T-helper 1 cell (primary cell): ENCODE measurements around the gene EPHA3.

ENCODE experiments used
- DNase-seq, 5 donors: peaks; one replicate each; pipeline ENCODE4 v3.0.0-alpha.2; 2012 to 2020

The EPHA3 gene

DNA sequence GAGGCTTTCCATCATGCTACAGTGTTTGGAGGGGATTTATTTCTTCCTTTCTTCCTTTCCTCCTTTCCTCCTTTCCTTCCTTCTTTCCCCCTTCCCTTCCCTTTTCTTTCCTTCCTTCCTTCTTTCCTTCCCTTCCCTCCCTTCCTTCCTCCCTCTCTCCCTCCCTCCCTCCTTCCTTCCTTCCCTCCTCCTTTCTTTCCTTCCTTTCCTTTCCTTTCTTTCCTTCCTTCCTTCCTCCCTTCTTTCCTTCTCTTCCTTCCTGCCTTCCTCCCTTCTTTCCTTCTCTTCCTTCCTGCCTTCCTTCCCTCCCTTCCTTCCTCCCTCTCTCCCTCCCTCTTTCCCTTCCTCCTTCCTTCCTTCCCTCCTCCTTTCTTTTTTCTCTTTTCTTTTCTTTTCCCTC, 127.2 kb downstream of the EPHA3 start:
- no peak for DNase-seq

DNA sequence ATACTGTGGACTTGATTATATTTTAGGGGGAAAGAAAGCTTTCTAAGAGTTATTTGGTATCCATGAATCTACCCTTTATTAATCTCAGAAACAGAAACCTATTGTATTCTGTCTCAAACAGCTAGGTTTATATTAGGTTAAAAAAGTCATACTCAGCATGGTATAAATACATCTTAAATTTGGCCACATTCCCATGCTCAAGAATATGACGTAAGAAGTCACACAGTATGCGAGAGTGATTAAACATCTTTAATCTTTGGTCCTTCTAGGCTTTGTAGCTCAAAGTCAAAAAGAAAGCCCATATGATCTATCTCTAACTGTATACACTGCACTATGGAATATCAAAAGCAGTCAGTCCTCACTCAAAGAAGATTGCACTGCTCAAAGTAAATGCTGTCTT, 131.4 kb downstream of the EPHA3 start:
- no peak for DNase-seq

DNA sequence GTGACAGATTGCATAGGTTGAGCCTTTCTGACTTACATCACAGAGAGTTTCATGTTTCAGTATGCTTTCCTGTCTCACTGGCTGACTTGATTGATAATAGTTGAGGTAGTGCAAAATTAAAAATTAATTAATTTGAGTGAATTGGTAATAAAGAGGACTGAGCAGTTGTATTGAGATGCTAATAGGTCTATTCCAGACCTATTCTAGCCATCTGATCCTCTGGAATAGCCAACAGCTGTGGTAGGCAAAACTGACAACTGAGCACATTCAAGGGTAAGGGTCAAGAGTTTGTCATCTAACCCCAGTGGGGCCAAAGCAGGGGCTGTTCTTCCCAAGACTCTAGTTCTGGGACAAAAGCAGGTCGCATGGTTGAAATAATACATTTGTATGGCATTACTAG, 132.4 kb downstream of the EPHA3 start:
- DNase-seq, result no peak

DNA sequence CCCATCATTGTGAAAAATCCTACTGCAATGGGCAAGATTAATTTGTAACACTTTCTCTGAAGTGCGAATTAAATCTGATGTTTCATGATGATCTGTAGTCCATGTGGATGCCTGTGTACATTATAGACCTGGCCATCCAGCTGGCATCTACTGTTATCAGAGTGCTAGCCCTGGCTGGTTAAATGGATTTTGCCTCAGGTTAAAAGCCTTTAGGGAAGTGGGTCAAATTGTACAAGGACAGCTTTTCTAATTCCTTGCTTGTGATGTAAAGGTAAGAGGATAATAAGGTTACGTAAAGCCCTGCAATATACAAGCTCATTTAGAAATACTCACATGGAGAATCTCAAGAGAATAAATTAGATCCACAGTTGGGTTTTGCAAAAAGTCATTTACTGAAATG, 138.2 kb downstream of the EPHA3 start:
- no peak for DNase-seq

DNA sequence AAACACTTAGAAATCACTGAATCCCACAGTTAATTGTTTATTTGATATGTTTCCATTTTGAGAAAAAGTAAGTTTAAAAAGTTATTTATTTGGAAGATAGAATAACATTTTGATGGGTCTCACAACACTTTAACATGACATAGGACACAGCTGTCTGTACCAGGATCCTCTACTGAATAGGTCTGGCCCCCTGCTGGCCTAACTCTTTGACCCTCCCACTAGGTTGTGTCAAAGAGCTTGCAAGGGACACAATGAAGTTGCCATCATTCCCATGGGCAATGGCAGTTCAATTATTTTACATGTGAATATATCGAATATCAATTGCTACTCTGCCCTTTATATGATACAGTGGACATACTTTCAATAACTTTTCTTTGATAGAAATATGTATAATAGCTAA, 138.9 kb downstream of the EPHA3 start:
- DNase-seq, result no peak

DNA sequence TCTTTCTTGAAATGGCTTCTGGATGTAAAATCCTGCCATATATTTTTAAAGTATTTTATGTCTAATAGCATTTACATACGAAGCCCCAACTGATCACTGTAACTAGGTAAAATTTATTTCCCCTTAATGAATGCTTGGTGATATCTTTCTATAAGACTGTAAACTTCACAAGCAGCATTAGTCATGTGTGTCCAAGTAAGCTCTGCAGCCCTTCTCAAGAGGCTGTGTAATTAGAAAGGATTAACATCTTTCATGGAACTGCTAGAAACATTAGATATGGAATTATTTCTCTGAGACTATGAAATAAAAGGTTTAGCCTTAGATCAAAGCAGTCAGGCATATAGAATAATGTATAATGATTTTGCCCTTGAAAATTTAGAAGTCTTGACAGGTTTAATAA, 143.3 kb downstream of the EPHA3 start:
- DNase-seq, result no peak

DNA sequence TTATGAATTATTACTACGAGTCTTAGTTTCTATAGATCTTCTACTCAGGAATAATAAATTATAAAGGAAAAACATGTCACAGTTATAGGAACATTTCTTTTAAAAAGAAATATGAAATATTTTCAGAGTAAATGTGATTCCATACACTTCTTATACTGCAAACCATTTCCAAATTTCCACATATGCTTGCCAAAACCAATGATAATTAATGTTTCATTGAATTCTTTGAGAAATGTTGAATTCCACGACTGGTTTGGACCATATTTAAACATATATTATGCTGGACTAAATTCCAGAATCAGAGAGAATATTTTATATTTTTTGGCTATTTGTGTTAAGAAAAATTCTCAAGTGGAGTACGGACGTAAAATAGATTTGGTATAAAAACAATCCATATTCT, 144.6 kb downstream of the EPHA3 start:
- no peak for DNase-seq

DNA sequence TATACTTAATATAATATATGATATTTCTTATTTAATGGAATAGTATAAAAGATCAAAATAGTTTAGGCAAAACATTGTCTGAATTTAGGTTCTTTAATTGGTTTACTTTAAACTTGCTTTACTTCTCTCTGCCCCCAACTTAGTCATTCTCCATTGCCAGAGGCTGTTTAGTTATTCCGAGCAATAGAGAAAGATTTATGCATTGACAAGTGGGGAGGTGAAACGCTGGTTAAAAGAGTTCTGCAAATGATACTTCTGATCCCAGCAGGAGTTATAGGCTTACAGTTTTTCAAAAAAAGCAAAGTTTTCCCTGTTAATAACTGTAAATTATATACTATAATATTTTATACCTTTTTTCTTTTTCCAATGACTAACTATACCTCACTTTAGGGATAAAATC, 145.4 kb downstream of the EPHA3 start:
- no peak for DNase-seq

DNA sequence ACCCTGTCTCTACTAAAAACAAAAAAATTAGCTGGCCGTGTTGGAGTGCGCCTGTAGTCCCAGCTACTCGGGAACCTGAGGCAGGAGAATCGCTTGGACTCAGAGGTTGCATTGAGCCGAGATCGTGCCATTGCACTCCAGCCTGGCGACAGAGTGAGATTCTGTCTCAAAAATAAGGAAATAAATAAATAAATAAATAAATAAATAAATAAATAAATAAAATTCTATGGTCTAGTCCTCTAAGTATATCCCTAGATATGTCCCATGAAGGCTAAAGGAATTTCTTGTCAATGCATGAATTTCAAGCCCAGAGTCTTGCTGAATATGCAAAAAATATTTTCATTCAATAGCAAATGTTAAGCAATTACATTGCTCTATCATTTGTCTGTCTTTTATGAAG, 149.0 kb downstream of the EPHA3 start:
- DNase-seq, result no peak

DNA sequence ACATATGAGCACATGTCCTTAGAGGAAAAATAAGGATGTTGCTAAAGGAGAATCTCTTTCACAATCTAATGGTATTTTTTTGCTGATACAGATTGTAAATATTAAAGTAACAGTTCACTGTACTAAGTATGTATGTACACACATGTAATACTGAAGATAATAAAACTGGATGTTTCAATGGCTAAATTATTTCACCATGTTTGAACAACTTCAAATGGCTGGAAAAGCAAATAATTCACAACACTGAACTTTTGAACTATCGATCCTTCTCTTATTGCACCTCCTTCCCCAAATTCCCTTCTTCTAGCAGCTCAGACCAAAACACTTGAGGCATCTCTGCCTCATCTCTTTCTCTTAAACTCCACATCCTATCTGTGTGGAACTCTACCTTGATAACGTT, 149.5 kb downstream of the EPHA3 start:
- no peak for DNase-seq

DNA sequence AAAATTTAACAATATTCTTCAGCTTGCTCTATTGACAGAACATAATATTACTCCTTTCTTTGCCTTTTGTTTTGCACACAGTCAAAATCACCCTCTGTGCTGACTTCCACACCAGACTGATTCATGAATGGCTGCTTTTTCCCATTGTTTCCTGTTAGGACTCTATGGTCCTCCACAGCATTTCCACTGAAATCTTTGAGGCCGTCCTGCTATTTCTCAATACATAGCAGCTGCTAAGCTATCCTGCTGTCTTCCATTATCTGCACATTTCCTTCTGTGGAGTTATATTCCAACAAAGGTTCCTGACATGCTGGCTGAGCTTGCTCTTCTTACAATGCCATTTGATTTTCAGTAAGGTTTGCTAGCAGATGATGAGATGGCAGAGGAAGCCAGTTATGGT, 153.3 kb downstream of the EPHA3 start:
- no peak for DNase-seq

DNA sequence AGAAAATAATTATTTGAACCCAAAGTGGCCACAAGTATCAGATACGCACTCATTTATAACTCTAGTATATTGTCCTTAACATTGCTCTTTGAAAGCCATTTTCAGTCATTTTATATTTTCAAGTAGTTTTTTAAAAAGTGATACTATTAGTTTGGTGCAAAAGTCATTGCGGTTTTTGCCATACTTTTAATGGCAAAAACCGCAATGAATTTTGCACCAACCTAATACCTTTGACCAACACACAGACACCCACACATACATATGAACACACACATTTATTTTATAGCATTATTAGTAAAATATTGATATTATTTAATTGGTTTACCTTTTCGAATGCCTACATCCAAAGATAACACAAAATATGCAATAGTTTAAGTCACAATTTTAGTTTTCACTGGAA, 154.3 kb downstream of the EPHA3 start:
- DNase-seq, result no peak

DNA sequence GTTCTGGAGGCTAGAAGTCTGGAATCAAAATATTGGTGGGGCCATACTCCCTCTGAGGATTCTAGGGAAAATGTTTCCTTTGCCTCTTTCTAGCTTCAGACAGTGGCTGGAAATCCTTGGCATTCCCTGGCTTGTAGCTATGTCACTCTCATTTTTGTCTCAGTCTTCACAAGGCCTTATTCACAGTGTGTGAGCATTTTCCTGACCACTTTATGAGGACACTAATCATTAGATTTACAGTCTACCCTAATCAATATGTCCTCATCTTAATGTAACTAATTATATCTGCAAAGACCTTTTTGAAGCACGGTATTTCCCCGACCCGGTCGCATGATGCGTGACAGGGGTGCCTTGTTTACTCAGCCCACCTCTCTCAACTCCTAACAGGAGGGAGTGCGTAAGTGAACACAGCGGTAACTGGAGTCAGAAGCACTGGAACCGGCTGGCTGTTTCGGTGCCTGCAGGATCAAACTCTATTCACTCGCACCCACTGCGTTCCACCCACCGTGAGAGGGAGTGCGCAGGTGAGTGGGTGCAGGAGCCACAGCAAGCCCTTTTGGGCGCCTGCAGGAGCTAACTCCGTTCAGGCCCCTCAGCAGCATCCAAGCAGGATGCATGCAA, 155.0 kb downstream of the EPHA3 start:
- no peak for DNase-seq

DNA sequence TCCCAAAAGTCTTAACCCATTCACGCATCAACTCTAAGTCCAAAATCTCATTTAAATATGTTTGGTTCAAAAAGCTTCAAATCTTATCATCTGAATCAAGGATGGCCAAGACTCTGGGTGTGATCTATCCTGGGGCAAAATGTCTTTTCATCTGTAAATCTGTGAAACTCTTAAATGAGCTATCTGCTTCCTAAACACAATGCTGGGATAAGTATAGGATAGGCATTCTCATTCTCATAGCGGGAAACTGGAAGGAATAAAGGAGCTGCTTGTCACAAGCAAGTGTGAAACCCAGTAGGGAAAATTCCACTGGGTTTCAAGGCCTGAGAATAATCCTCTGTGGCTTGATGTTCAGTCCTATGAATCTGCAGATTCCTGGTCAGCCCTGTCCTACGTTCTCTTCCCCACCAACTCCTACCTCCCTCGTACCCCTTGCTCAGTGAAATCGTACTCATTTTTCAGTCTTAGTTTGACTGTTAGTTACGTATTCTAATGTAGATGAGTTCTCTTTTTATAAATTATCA, 156.7 kb downstream of the EPHA3 start:
- no peak for DNase-seq

DNA sequence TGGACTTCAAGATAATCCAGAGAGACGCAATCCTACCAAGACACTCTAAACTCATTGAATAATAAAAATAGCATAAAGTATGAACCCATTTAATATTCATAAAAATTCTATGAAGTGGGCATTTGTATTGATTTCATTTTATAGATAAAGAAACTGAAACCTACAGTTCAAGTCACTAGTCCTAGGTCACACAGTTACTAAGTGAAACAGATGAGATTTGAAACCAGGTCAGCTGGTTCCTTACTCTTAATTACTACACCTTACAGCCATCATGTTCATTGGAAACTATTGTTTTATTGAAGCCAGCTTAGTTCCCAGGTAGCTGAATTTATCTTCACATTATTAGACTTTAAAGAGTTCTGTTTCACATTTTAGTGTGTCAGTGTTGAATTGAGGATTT, 158.7 kb downstream of the EPHA3 start:
- DNase-seq, result no peak

DNA sequence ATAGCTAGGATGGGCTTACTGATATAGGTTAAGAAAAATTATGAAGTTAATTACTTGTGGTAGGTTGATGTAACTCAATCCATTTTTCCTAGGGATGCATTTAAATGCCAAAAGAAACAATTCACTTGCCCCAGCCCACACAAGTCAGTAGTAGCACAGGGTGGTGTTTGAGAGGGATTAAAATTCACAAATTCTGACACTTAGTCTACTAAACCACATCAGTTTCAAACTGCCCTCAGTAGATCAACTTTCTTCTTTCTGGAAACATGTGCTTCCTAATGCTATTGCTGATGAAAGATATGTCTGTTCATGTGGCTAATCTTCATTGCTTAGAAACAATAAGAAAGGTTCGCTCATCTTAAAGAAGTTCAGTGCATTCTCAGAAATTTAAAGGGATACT, 160.6 kb downstream of the EPHA3 start:
- DNase-seq, result no peak

DNA sequence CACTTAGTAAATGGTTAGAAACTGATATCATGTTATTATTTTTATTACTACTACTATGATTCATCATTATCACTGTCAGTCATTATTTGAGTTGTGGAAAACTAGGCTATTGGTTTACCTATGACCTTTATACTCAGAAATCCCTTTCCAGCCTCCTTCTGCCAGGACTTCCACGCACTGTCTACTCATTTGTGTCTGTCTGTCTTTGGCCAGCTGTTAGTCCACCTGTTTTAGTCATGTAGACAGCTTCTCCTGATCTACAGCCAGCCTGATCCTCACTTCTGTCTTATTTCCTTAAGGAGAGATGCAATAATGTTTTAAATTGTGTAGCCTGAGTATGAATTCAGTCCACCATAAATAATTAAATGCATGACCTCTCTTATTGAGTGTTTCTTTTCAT, 162.8 kb downstream of the EPHA3 start:
- DNase-seq, result no peak

DNA sequence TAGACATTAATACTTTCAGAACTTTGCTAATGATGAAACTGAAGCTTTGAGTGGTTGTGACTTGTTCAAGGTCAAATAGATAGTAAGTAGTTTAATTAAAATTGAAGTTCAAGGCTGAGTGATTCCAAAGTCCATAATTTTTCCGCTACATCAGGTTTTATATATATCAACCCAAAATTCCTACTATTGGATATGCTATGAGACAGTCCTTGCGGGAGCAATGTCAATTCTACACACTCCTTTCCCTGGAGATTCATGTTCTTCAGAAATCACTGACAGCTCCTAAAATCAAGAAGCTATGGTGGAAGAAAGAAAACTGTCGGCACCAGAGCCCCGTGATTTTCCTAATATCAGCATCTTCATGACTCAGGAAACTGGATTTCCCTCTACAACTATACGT, 167.6 kb downstream of the EPHA3 start:
- DNase-seq, result no peak

DNA sequence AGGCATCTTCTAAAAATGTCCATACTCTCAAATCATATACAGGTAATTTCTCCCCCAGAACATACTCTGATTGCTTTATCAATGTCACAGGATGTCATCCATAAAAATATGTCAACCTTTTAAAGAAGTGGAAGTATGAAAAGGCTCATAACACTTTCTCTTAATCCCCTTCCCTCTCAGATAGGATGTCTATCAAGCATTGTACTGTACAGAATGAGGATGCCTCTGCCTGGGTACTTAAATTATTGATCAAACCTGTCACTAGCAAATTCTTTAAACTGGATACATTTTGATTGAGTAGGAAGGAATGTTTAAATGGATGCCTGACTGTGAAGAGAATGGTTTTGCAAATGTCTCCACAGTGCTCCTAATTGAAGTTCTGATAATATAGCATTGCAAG, 168.7 kb downstream of the EPHA3 start:
- DNase-seq, result no peak

DNA sequence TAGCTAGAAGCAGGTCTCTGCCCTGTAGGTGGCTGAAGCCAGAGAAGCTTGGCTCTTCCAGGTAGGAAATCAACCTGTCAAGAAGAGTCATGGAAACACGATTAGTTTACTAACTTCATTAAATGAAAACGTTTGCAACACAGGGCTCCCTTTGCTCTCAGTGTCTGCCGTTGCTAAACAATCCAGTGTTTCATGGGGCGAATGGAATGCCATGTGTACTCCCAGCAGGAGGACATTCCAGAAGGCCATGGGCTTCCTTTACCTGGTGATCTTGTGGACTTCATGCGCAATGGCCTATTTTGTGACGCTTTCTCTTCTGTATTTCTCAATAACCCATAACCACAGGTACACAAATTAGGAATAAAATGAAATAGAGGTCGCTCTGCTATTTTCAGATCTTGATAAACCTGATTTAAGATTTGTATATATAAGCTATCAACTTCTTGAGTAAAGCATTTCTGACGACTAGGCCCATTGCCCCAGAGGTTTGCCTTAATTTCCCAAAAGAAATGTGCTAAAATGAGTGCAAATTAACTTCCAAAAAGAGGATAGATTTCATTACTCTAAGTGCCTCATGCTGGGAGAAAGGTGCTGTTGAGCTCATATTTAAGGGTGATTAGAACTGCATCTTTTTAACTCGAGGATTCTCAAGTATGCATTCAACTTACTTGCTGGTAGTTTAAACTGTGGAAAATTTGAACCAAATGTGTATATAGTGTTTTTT, 171.0 kb downstream of the EPHA3 start:
- no peak for DNase-seq

DNA sequence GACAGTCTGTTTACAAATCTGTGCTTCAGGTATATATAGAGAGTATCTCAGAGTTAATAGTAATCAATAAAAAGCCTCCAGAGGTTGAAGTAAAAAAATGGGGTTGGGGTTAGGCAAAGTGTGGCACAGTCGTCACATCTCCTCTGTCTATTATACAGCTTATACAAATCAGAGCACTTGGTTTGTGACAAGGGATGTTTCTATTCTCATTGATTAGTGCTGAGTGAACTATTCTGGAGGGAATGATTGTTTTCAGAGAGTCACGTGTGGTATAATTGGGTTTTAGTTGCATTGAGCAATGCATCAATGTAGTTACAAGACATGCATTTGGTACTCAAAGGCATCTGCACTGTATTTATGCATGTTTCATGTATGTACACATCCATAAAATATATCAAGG, 172.9 kb downstream of the EPHA3 start:
- no peak for DNase-seq

DNA sequence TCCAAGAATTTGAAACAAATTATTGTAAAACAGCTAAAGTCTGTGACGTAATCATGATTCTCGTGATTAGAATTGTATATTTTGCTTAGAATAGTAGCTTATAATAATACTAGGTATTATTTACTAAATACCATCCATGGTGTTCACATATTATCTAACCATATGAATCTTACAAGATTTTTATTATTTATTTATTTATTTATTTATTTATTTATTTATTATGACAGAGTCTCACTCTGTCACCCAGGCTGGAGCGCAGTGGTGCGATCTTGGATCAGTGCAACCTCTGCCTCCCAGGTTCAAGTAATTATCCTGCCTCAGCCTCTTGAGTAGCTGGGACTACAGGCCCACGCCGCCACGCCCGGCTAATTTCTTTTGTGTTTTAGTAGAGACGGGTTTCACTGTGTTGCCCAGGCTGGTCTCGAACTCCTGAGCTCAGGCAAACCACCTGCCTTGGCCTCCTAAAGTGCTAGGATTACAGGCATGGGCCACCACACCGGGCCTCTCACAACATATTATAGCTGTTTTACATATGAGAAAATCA, 173.5 kb downstream of the EPHA3 start:
- DNase-seq, result no peak

DNA sequence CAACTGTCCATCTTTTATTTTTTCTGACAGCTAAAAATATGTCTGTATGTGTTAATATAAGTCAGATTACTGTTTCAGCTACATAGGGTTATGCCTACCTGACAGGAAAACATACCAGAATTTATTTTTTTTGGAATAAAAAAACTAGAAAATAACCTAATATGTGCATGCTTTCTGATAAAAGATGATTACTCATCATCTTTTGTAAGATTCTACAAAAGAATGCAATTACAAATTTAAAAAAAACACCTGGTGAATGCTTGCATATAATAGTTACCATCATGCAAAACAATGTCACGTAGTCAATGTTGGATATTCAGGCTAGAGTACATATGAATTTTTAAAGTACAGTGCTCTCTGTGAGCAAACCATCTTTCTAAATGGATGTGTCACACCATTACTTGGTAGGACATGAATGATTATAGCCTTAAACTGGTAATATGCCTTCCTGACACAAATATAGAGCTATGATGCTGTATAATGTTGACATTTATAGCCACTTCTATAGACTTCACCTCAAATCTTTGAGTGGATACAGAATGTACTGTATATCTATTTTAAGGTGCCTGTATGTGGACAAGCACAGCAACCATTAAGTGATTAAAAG, 180.6 kb downstream of the EPHA3 start:
- DNase-seq, result no peak

DNA sequence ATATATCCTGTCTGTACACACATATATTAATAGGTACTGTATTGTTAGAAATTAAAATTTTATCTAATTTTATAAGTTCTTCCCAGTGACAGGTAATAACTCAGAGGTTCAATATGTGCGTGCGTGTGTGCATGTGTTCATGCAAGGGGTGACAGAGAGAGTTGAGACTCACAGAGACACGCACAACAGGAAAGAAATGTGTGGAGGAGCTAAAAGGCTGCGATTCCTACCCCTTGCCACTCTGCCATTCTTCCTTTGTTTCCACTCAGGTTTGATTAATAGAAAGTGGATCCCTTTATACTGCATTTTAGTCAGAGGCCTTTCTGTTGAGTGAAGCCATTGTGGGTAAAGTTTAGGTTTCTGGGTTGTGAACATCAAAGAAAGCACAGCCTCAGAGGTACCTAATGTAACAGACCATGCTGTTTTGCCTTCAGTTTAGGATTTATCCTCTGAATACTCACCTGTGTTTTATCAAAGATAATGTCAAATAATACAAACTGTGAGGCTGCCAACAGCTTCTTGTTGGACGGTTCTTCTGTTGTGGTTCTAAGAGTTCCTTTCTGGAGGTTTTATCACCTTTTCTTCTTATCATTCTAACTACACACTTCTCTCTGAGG, 182.3 kb downstream of the EPHA3 start:
- DNase-seq, result no peak
